Upper lobe of right lung (tissue), 1 donor: ENCODE results near the gene MGLL. TPM values are rescaled to one million over a fixed set of nuclear protein-coding genes. Genes with fewer than 3 reads are reported as not detected.

Experiments used
- ATAC-seq: fragments of 200-7000 bp; cut with Tn5 transposase; one replicate; pipeline ENCODE4 v1.9.1; 2020; ENCODE audit warnings: mild to moderate bottlenecking, moderate library complexity
- DNase-seq: peaks from one replicate; pipeline ENCODE4 v3.0.0-alpha.2; 2020
- H3K27ac ChIP-seq: fragments of 200-600 bp; one replicate; pipeline ENCODE4 v1.8.0; 2022
- H3K27me3 ChIP-seq: fragments of 200-600 bp; one replicate; pipeline ENCODE4 v1.8.0; 2022; ENCODE audit warnings: mild to moderate bottlenecking
- H3K36me3 ChIP-seq: fragments of 200-600 bp; one replicate; pipeline ENCODE4 v1.8.0; 2022
- H3K4me1 ChIP-seq: fragments of 200-600 bp; one replicate; pipeline ENCODE4 v1.8.0; 2022
- H3K4me3 ChIP-seq: fragments of 200-600 bp; one replicate; pipeline ENCODE4 v1.8.0; 2022; ENCODE audit warnings: mild to moderate bottlenecking
- H3K9me3 ChIP-seq: fragments of 200-600 bp; one replicate; pipeline ENCODE4 v1.8.0; 2022
- intact Hi-C: fragments of 100-400 bp; cut with DNase I; formaldehyde crosslinking; loops from one replicate; pipeline ENCODE4 v1.11.0; 2022
- total RNA-seq: library from RNA; stranded (reverse); fragmentation: NEBNext Ultra II Directional; extraction: Animal tissue kit (Norgen Biotek cat#: 25700); gene quantifications from one replicate; pipeline ENCODE4 v1.2.1, GENCODE V29; 2021
- TF ChIP-seq, protein P1 (sequence below): fragments of 200-600 bp; IDR thresholded peaks from one replicate; pipeline ENCODE4 v1.8.0; 2022; ENCODE audit warnings: antibody characterized with exemption
- donor health status: DM: no; HTN: yes; CAD: no; lungs with severe emphysema.

The MGLL gene
- total RNA-seq, 1 donor from 2014 or later: 194 TPM

- no peaks in the 10 kb centered on the region for H3K27me3 ChIP-seq
- no peak overlapping the region for H3K4me3 ChIP-seq
- H3K4me1 ChIP-seq: no peaks in the 10 kb centered on the region
- DNase-seq: no peak
- ATAC-seq: no peak
- TF ChIP-seq, protein P1, sequence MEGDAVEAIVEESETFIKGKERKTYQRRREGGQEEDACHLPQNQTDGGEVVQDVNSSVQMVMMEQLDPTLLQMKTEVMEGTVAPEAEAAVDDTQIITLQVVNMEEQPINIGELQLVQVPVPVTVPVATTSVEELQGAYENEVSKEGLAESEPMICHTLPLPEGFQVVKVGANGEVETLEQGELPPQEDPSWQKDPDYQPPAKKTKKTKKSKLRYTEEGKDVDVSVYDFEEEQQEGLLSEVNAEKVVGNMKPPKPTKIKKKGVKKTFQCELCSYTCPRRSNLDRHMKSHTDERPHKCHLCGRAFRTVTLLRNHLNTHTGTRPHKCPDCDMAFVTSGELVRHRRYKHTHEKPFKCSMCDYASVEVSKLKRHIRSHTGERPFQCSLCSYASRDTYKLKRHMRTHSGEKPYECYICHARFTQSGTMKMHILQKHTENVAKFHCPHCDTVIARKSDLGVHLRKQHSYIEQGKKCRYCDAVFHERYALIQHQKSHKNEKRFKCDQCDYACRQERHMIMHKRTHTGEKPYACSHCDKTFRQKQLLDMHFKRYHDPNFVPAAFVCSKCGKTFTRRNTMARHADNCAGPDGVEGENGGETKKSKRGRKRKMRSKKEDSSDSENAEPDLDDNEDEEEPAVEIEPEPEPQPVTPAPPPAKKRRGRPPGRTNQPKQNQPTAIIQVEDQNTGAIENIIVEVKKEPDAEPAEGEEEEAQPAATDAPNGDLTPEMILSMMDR: no peak
- H3K36me3 ChIP-seq: no peaks in the 10 kb centered on the region
- H3K9me3 ChIP-seq: no peaks in the 10 kb centered on the region
- intact Hi-C loops: no loop called here
- H3K27ac ChIP-seq: no peak overlapping the region
Observed at GRCh38 chr3:127639173-127640041, 182.9 kb downstream of the MGLL start.

Other genes with a start within 250 kb of the MGLL start
- gene TPRA1, start 231.8 kb downstream of the MGLL start, total RNA-seq: 40.6 TPM
- 4.8 TPM for gene MCM2, start 224.1 kb downstream of the MGLL start, total RNA-seq
- gene PODXL2, start 193.3 kb downstream of the MGLL start, total RNA-seq: 3.7 TPM
- 47.5 TPM for gene ABTB1, start 149.6 kb downstream of the MGLL start, total RNA-seq
- gene KBTBD12, start 92.7 kb upstream of the MGLL start, total RNA-seq: 1.3 TPM
- gene SEC61A1, start 229.9 kb upstream of the MGLL start, total RNA-seq: 183 TPM